Caco-2 (cell line): ENCODE results near the gene CERS1. TPM values are rescaled to one million over a fixed set of nuclear protein-coding genes. Genes with fewer than 3 reads are reported as not detected.

ENCODE experiments used
- BruUV-seq: library from RNA; stranded (reverse); fragments of 400-500 nt; replicated peaks from 2 replicates; lab custom pipeline; 2021; lab: Mats Ljungman, UMichigan
- CTCF ChIA-PET: fragments of 300-600 bp; sonication (Branson Sonifier 250); formaldehyde crosslinking; loops from one replicate; lab custom pipeline; 2022; ENCODE audit warnings: antibody characterized with exemption; lab: Charles Lee
- POLR2A ChIA-PET: fragments of 300-600 bp; sonication (Branson Sonifier 250); formaldehyde crosslinking; loops from one replicate; lab custom pipeline; 2022; ENCODE audit warnings: antibody characterized with exemption; lab: Charles Lee
- DNase-seq, 2 experiments: peaks; one replicate each; pipeline versions ENCODE4 v3.0.0 to v3.0.0-alpha.2; 2020 to 2022
- H3K27me3 ChIP-seq: replicated peaks from 2 replicates; pipeline ENCODE4 v1.6.0; 2011; ENCODE audit warnings: low read length; ENCODE audit not compliant: control insufficient read depth, insufficient read depth
- H3K36me3 ChIP-seq: 2 replicates; pipeline ENCODE4 v1.5.1; 2011; ENCODE audit warnings: low read length; ENCODE audit not compliant: control insufficient read depth, insufficient read depth
- H3K4me1 ChIP-seq: fragments of 250-450 bp; sonication (Bioruptor Pico); 2 replicates; pipeline ENCODE4 v1.5.1; 2020; ENCODE audit warnings: mild to moderate bottlenecking
- H3K4me3 ChIP-seq: 2 replicates; pipeline ENCODE4 v1.5.1; 2011; ENCODE audit warnings: low read depth, mild to moderate bottlenecking, control low read depth, low read length
- H3K9me3 ChIP-seq: fragments of 250-450 bp; sonication (Bioruptor Pico); 2 replicates; pipeline ENCODE4 v1.5.1; 2020; ENCODE audit warnings: mild to moderate bottlenecking, moderate library complexity
- H3K27ac Mint-ChIP-seq: one replicate; pipeline ENCODE4 v1.8.0; 2022; ENCODE audit warnings: mixed read lengths; ENCODE audit not compliant: unreplicated experiment
- H3K27me3 Mint-ChIP-seq: one replicate; pipeline ENCODE4 v1.8.0; 2022; ENCODE audit warnings: mixed read lengths; ENCODE audit not compliant: insufficient read depth, unreplicated experiment
- H3K36me3 Mint-ChIP-seq: one replicate; pipeline ENCODE4 v1.8.0; 2022; ENCODE audit warnings: mild to moderate bottlenecking, mixed read lengths; ENCODE audit not compliant: insufficient read depth, unreplicated experiment
- H3K4me1 Mint-ChIP-seq: one replicate; pipeline ENCODE4 v1.8.0; 2022; ENCODE audit warnings: low read depth, mixed read lengths; ENCODE audit not compliant: unreplicated experiment
- H3K4me3 Mint-ChIP-seq: one replicate; pipeline ENCODE4 v1.8.0; 2022; ENCODE audit warnings: mild to moderate bottlenecking, moderate library complexity, mixed read lengths; ENCODE audit not compliant: unreplicated experiment
- H3K9me3 Mint-ChIP-seq: one replicate; pipeline ENCODE4 v1.8.0; 2022; ENCODE audit warnings: mixed read lengths; ENCODE audit not compliant: unreplicated experiment
- CTCF ChIP-seq, 2 experiments: fragments of 200-600 bp in 1 of 2; IDR thresholded peaks; 1 replicate in 1 of 2; 2 replicates in 1 of 2; pipeline versions ENCODE4 v1.5.1 to v1.8.0; 2011 to 2022; ENCODE audit warnings: antibody characterized with exemption in 1 of 2, control low read depth in 1 of 2, inconsistent platforms in 1 of 2, low read depth in 1 of 2, low read length in 1 of 2, mild to moderate bottlenecking in 1 of 2, moderate library complexity in 1 of 2; ENCODE audit not compliant: insufficient read depth in 1 of 2, severe bottlenecking in 1 of 2, unreplicated experiment in 1 of 2
- intact Hi-C: fragments of 100-400 bp; cut with micrococcal nuclease; formaldehyde crosslinking; loops from one replicate; pipeline ENCODE4 v1.10.0; 2022; ENCODE audit not compliant: unreplicated experiment
- total RNA-seq: library from RNA; stranded (reverse); gene quantifications from 2 replicates; pipeline ENCODE4 v1.2.3, GENCODE V29; 2022

The CERS1 gene
- total RNA-seq, 1 experiment from 2014 or later = 20.3 TPM

GRCh38 chr19:18898607-18899408, 2.9 kb upstream of the CERS1 start:
- Mint-ChIP-seq H3K27me3 (no peaks in the 10 kb centered on the region), H3K9me3 (no peaks in the 10 kb centered on the region), H3K27ac (no peak overlapping the region), H3K36me3 (peaks cover 19% of the 10 kb centered on the region), H3K4me3 (no peak overlapping the region), H3K4me1 (no peaks in the 10 kb centered on the region)
- TF ChIP-seq CTCF (IDR thresholded peaks at IDR 0.05; ENCODE audit: insufficient read depth in 1 of 2, low read depth in 1 of 2, low read length in 1 of 2, severe bottlenecking in 1 of 2, unreplicated experiment in 1 of 2) = no peak
- ChIA-PET CTCF (interaction anchor here (1.5 kb wide), 1 partner anchor 88 kb away, joined by 4 read pairs; no protein-coding TSS in a partner anchor), POLR2A (interaction anchor here (0.5 to 0.6 kb wide), 2 partner anchors 20 to 28 kb away, joined by 3 to 4 read pairs; partner anchors contain the start of genes COPE and DDX49)
- Histone ChIP-seq H3K27me3 (no peaks in the 10 kb centered on the region), H3K9me3 (no peaks in the 10 kb centered on the region), H3K4me1 (peaks cover 17% of the 10 kb centered on the region), H3K36me3 (no peaks in the 10 kb centered on the region), H3K4me3 (no peak overlapping the region)
- intact Hi-C loops = no loop called here
- peak; percentile 42 to 54 for DNase-seq
- BruUV-seq = no TSS peak

- POLR2A ChIA-PET = interaction anchor here (0.6 kb wide), 1 partner anchor 21 kb away, joined by 4 read pairs; the partner anchor contains the start of genes COPE and DDX49
- no peaks in the 10 kb centered on the region for H3K27me3 Mint-ChIP-seq
- intact Hi-C loops = no loop called here
- H3K9me3 ChIP-seq = no peaks in the 10 kb centered on the region
- H3K9me3 Mint-ChIP-seq = no peaks in the 10 kb centered on the region
- H3K27me3 ChIP-seq = no peaks in the 10 kb centered on the region
- TF ChIP-seq CTCF (IDR thresholded peaks at IDR 0.05; ENCODE audit: insufficient read depth in 1 of 2, low read depth in 1 of 2, low read length in 1 of 2, severe bottlenecking in 1 of 2, unreplicated experiment in 1 of 2) = no peak
- no TSS peak for BruUV-seq
- no peak overlapping the region for H3K4me3 Mint-ChIP-seq
- DNase-seq = no peak
- H3K4me1 ChIP-seq = peaks cover 17% of the 10 kb centered on the region
- CTCF ChIA-PET = interaction anchor here (1.4 kb wide), 1 partner anchor 88 kb away, joined by 3 read pairs; no protein-coding TSS in a partner anchor
- H3K4me1 Mint-ChIP-seq = no peaks in the 10 kb centered on the region
- no peaks in the 10 kb centered on the region for H3K36me3 ChIP-seq
- peak overlapping the region; percentile 7 for H3K27ac Mint-ChIP-seq
- no peak overlapping the region for H3K4me3 ChIP-seq
- H3K36me3 Mint-ChIP-seq = peaks cover 19% of the 10 kb centered on the region
Observed at GRCh38 chr19:18898081-18898606, 2.2 kb upstream of the CERS1 start.
